Thyroid gland (tissue), 4 donors: ENCODE data around the gene RAPGEFL1. TPM values are rescaled to one million over a fixed set of nuclear protein-coding genes. Genes with fewer than 3 reads are reported as not detected.
"Not testable (repeated sequence)": the region's sequence is repeated elsewhere in the genome, so short reads cannot be mapped to it uniquely, and the experiment has no call there.

ENCODE experiments used
- DNase-seq, 2 donors: peaks; one replicate each; pipeline ENCODE4 v3.0.0-alpha.2; 2019
- H3K27ac ChIP-seq, 3 donors: fragments of 200-600 bp; sonication (generic); 1 replicate in 2 of 3; 2 replicates in 1 of 3; pipeline ENCODE4 v1.5.1; 2016 to 2019; ENCODE audit warnings: mild to moderate bottlenecking in 1 of 3, moderate library complexity in 1 of 3
- H3K27me3 ChIP-seq: fragments of 200-600 bp; sonication (generic); one replicate; pipeline ENCODE4 v1.5.1; 2019
- H3K36me3 ChIP-seq, 2 donors: fragments of 200-600 bp; sonication (generic); one replicate each; pipeline ENCODE4 v1.5.1; 2016 to 2019
- H3K4me1 ChIP-seq, 2 donors: fragments of 200-600 bp; sonication (generic); one replicate each; pipeline ENCODE4 v1.5.1; 2017 to 2019
- H3K4me3 ChIP-seq, 3 donors: fragments of 200-600 bp; sonication (generic); replicated peaks in 1 of 3; 1 replicate in 2 of 3; 2 replicates in 1 of 3; pipeline ENCODE4 v1.5.1; 2016; ENCODE audit warnings: mild to moderate bottlenecking in 1 of 3
- H3K9me3 ChIP-seq: fragments of 200-600 bp; sonication (generic); one replicate; pipeline ENCODE4 v1.5.1; 2017
- POLR2A ChIP-seq, 2 donors: fragments of 450-650 bp; IDR thresholded peaks; one replicate each; pipeline ENCODE4 v1.6.1; 2017; ENCODE audit warnings: antibody characterized with exemption in 2 of 2, mild to moderate bottlenecking in 2 of 2, moderate library complexity in 1 of 2
- WGBS, 2 donors: methylation state at CpG; one replicate each; pipeline ENCODE4 v1.1.5; 2017; 5-methylcytosine and 5-hydroxymethylcytosine counted together
- intact Hi-C: fragments of 100-400 bp; cut with DNase I; formaldehyde crosslinking; loops from one replicate; pipeline ENCODE4 v1.15.1; 2023
- total RNA-seq, 4 donors: library from RNA; depleted of rRNA; stranded (reverse); fragments of >200 nt; gene quantifications; one replicate each; pipeline ENCODE4 v1.2.3, GENCODE V29; 2016
- TF ChIP-seq, protein P1 (sequence below), 6 experiments: fragments of 200-600 bp in 3 of 6; fragments of 450-650 bp in 3 of 6; sonication (generic) in 3 of 6; IDR thresholded peaks; one replicate each; pipeline ENCODE4 v1.5.1; 2016 to 2019; ENCODE audit warnings: antibody characterized with exemption in 6 of 6, mild to moderate bottlenecking in 2 of 6, inconsistent platforms in 1 of 6, moderate library complexity in 1 of 6

Gene RAPGEFL1
- total RNA-seq, 4 donors from 2014 or later: 1.3 to 5.2 (median 4.1) TPM

DNA sequence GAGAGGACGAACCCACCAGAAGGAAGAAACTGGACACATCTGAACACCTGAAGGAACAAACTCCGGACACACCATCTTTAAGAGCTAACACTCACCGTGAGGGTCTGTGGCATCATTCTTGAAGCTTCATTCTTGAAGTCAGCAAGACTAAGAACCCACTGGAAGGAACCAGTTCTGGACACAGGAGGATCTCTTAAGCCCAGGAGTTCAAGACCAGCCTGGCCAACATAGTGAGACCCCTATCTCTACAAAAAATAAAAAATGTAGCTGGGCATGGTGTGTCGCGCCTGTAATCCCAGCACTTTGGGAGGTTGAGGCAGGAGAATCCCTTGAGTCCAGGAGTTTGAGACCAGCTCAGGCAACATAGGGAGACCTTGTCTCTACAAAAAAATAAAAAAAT lies 21.3 kb downstream of the RAPGEFL1 start:
- intact Hi-C loops: no loop called here
- H3K9me3 ChIP-seq: no peaks in the 10 kb centered on the region
- TF ChIP-seq, protein P1, sequence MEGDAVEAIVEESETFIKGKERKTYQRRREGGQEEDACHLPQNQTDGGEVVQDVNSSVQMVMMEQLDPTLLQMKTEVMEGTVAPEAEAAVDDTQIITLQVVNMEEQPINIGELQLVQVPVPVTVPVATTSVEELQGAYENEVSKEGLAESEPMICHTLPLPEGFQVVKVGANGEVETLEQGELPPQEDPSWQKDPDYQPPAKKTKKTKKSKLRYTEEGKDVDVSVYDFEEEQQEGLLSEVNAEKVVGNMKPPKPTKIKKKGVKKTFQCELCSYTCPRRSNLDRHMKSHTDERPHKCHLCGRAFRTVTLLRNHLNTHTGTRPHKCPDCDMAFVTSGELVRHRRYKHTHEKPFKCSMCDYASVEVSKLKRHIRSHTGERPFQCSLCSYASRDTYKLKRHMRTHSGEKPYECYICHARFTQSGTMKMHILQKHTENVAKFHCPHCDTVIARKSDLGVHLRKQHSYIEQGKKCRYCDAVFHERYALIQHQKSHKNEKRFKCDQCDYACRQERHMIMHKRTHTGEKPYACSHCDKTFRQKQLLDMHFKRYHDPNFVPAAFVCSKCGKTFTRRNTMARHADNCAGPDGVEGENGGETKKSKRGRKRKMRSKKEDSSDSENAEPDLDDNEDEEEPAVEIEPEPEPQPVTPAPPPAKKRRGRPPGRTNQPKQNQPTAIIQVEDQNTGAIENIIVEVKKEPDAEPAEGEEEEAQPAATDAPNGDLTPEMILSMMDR (IDR thresholded peaks at IDR 0.05): no peak
- TF ChIP-seq POLR2A (IDR thresholded peaks at IDR 0.05): no peak
- H3K27me3 ChIP-seq: no peaks in the 10 kb centered on the region
- no peaks in the 10 kb centered on the region for H3K4me1 ChIP-seq
- 88% methylated on average over 5 of the region's 5 CpGs for WGBS, 2 donors
- no peak overlapping the region for H3K27ac ChIP-seq
- H3K4me3 ChIP-seq: no peak overlapping the region
- no peak for DNase-seq
- no peaks in the 10 kb centered on the region for H3K36me3 ChIP-seq

DNA sequence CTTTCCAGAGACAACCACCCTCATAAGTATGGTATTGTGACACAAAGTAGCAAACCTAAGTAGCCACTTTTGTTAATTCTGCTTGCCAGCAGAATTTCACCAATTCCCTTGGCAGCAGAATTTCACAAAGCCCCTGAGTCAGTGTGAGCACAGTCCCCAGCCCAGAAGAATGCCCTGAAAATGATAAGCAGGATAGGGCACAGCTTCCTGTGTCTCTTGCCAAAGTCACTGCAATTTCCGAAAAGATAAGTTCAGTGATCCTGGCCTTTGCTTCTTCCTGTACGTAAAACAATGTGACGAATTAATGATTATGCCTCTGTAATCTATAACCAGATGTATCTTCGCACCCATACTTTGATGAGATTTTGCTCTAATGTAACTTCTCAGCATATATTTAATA lies 25.9 kb downstream of the RAPGEFL1 start:
- Histone ChIP-seq H3K4me3 (no peak overlapping the region), H3K27ac (no peak overlapping the region), H3K36me3 (no peaks in the 10 kb centered on the region), H3K4me1 (no peaks in the 10 kb centered on the region), H3K27me3 (no peaks in the 10 kb centered on the region), H3K9me3 (no peaks in the 10 kb centered on the region)
- no peak for DNase-seq
- WGBS, 2 donors: 76 to 90% methylated on average over 4 of the region's 4 CpGs
- intact Hi-C loops: loop anchor here (5.0 kb wide), 1 partner anchor 89 kb away; no protein-coding TSS in a partner anchor
- TF ChIP-seq, protein P1 (IDR thresholded peaks at IDR 0.05): no peak
- TF ChIP-seq POLR2A (IDR thresholded peaks at IDR 0.05): no peak

DNA sequence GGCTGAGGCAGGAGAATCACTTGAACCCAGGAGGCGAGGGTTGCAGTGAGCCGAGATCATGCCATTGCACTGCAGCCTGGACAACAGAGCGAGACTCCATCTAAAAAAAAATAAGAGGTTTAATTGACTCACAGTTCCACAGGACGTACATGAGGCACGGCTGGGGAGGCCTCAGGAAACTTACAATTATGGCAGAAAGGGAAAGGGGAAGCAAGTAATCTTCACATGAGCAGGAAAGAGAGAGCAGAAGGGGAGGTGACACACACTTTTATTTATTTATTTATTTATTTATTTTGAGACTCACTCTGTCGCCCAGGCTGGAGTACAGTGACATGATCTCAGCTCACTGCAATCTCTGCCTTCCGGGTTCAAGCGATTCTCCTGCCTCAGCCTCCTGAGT lies 28.9 kb downstream of the RAPGEFL1 start:
- intact Hi-C loops, H3K4me1 ChIP-seq: not testable (repeated sequence)
- WGBS, 2 donors: 90 to 93% methylated on average over 8 of the region's 8 CpGs

DNA sequence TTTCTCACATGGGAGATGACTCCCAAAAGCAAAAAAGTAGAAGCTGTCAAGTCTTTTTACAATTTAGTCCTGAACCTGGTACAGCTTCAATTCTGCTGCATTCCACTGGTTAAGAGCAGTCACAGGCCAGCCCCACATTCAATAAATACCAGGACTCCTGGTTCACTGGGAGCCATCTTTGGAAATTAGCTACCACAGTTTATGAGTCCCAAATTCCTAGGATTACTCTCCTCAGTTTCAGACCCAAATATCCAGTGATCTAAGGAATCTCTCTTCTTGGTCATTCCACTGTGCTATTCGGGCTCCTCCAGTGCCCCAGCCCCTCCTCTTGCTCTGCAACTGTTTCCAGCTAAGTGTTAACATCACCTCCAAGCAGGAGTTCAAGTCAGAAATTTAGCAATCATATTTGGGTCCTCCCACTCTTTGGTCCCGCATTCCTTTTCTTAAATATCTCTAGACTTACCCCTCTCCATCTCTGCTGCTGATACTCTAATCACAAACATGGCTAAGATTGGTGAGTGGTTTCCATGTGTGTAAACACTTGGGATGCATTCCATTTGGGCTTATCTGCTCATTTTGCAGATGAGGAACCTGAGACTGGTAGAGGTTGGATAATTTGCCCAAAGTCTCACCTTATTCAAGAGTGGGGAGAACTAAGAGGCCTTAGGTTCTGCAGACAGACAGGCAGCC lies 32.3 kb downstream of the RAPGEFL1 start:
- TF ChIP-seq, protein P1 (IDR thresholded peaks at IDR 0.05): no peak
- TF ChIP-seq POLR2A (IDR thresholded peaks at IDR 0.05): no peak
- Histone ChIP-seq H3K27ac (no peak overlapping the region), H3K9me3 (no peaks in the 10 kb centered on the region), H3K27me3 (no peaks in the 10 kb centered on the region), H3K4me3 (no peak overlapping the region), H3K36me3 (no peaks in the 10 kb centered on the region), H3K4me1 (no peaks in the 10 kb centered on the region)
- intact Hi-C loops: no loop called here
- DNase-seq: no peak
- whole genome bisulfite sequencing, 2 donors: 68 to 76% methylated on average over 2 of the region's 2 CpGs

More for the DNA sequence above, 28.9 kb downstream of the RAPGEFL1 start:
- H3K27ac ChIP-seq, H3K36me3 ChIP-seq, DNase-seq, H3K27me3 ChIP-seq, H3K9me3 ChIP-seq, H3K4me3 ChIP-seq: not testable (repeated sequence)

DNA sequence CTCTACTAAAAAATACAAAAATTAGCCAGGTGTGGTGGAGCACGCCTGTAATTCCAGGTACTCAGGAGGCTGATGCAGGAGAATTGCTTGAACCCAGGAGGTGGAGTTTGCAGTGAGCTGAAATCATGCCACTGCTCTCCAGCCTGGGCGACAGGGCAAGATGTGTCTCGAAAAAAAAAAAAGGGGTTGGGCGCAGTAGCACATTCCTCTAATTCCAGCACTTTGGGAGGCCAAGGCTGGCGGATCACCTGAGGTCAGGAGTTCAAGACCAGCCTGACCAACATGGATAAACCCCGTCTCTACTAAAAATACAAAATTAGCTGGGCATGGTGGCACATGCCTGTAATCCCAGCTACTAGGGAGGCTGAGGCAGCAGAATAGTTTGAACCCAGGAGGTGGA lies 36.6 kb downstream of the RAPGEFL1 start:
- H3K9me3 ChIP-seq, DNase-seq, intact Hi-C loops, H3K27me3 ChIP-seq, H3K4me1 ChIP-seq, H3K27ac ChIP-seq, H3K36me3 ChIP-seq, H3K4me3 ChIP-seq: not testable (repeated sequence)
- WGBS, 2 donors: 77 to 83% methylated on average over 6 of the region's 6 CpGs

DNA sequence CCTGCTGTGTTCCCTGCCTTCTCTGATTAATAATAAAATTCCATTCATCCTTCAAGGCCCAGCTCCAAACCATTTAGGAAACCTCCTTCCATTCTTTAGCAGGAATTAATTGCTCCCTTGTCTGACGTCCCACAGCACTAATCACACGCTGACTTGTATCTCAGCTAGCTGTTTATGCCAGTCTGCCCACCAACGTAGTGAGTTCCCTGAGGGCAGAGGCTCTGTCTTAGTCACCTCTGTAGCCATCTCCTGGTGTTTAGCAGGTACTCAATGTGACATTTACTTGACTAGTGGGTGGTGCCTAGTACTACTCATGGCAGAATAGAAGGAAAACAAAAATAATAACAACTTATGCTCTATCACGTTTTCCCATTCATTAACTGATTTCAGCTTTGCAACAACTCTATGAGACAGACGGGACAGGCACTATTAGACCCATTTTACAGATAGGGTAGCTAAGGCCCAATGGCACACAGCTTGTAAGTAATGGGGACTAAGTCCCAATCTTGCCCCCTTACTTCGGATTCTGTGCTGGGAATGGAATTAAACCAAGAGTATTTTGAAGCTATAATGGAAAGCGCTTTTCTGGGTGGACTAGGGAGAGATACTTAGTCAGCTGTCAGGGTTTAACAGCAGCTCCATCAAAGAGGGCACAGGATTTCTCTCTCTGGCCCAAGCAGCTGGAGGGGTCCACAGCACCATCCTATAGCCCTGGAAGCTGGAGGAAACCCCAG lies 40.9 kb downstream of the RAPGEFL1 start:
- Histone ChIP-seq H3K27ac (no peak overlapping the region), H3K4me3 (peak overlapping the region in 1 of 3 donors; percentile 66)

More for the DNA sequence above, 40.9 kb downstream of the RAPGEFL1 start:
- H3K27me3 ChIP-seq: no peaks in the 10 kb centered on the region
- intact Hi-C loops: no loop called here
- 77 to 79% methylated on average over 7 of the region's 7 CpGs for WGBS, 2 donors
- DNase-seq: no peak
- H3K4me1 ChIP-seq: peaks cover 8 to 11% of the 10 kb centered on the region in 2 donors
- H3K36me3 ChIP-seq: no peaks in the 10 kb centered on the region
- TF ChIP-seq POLR2A (IDR thresholded peaks at IDR 0.05): no peak
- TF ChIP-seq, protein P1 (IDR thresholded peaks at IDR 0.05): no peak
- no peaks in the 10 kb centered on the region for H3K9me3 ChIP-seq
